HEK293 (cell line): ENCODE results near the gene IARS2.

Source experiments
- CTCF ChIP-seq: fragments of 450-650 bp; formaldehyde crosslinking; IDR thresholded peaks from 2 replicates; pipeline ENCODE4 v1.5.1; 2016; ENCODE audit warnings: missing biosample characterization, missing genetic modification characterization
- REPIN1 ChIP-seq: fragments of 450-650 bp; formaldehyde crosslinking; IDR thresholded peaks from 2 replicates; pipeline ENCODE4 v1.5.1; 2017; ENCODE audit warnings: missing biosample characterization, missing genetic modification characterization, low read depth
- YY1 ChIP-seq: fragments of 450-650 bp; formaldehyde crosslinking; IDR thresholded peaks from 2 replicates; pipeline ENCODE4 v1.5.1; 2018; ENCODE audit warnings: missing biosample characterization, missing genetic modification characterization
- ZNF24 ChIP-seq: fragments of 450-650 bp; formaldehyde crosslinking; IDR thresholded peaks from 2 replicates; pipeline ENCODE4 v1.5.1; 2016; ENCODE audit warnings: missing biosample characterization, missing genetic modification characterization
- ZNF274 ChIP-seq, 2 experiments: fragments of 200-500 bp in 1 of 2; fragments of 450-650 bp in 1 of 2; sonication (Bioruptor generic) in 1 of 2; formaldehyde crosslinking in 1 of 2; IDR thresholded peaks; 2 replicates each; pipeline versions ENCODE4 v1.5.1 to v1.6.1; 2014 to 2016; ENCODE audit warnings: borderline replicate concordance in 1 of 2, inconsistent platforms in 1 of 2, low read length in 1 of 2, missing biosample characterization in 1 of 2, missing genetic modification characterization in 1 of 2
- ZNF670 ChIP-seq: fragments of 450-650 bp; formaldehyde crosslinking; IDR thresholded peaks from 2 replicates; pipeline ENCODE4 v1.5.1; 2016; ENCODE audit warnings: missing biosample characterization, missing genetic modification characterization, low read depth

GRCh38 chr1:220186752-220187151, 92.8 kb downstream of the IARS2 start:
- TF ChIP-seq YY1 (tag by site-specific recombination) (no peak), CTCF (tag by site-specific recombination) (no peak), ZNF670 (tag by site-specific recombination) (no peak), ZNF24 (tag by site-specific recombination) (no peak), REPIN1 (no peak), ZNF274 (IDR thresholded peaks at IDR 0.05; ENCODE audit: low read length) (no peak), ZNF274 (tag by site-specific recombination; IDR thresholded peaks at IDR 0.05; ENCODE audit: borderline replicate concordance) (no peak)
